Hematopoietic multipotent progenitor cell treated with erythropoietin and hydrocortisone succinate and interleukin-3 and kit ligand, for 4 days (in vitro differentiated cells): ENCODE results near the gene RAD51D.
A peak's percentile ranks its signal among the peaks of the same experiment; 100 is the strongest.
"Not testable (repeated sequence)": the region's sequence is repeated elsewhere in the genome, so short reads cannot be mapped to it uniquely, and the experiment has no call there.

Experiments used
- DNase-seq: peaks from one replicate; pipeline ENCODE4 v3.0.0-alpha.2; 2015

RAD51D gene

GRCh38 chr17:35141681-35142466 is 22.2 kb upstream of the RAD51D start, which contains the start of gene NLE1:
Gene NLE1, minus strand, starts transcription at chr17:35142303. Its CDS starts 28 bp downstream, at chr17:35142275.
- peak; percentile 91 for DNase-seq

GRCh38 chr17:35138218-35138617 is 18.6 kb upstream of the RAD51D start:
- DNase-seq = no peak

- no peak for DNase-seq
Observed at GRCh38 chr17:35135322-35135721, 15.7 kb upstream of the RAD51D start.

- DNase-seq = no peak
Observed at GRCh38 chr17:35132816-35133550, 13.3 kb upstream of the RAD51D start.

GRCh38 chr17:35132099-35132498 is 12.4 kb upstream of the RAD51D start:
- no peak for DNase-seq

GRCh38 chr17:35130392-35130791 is 10.7 kb upstream of the RAD51D start:
- DNase-seq = no peak

GRCh38 chr17:35129973-35130351 is 10.3 kb upstream of the RAD51D start:
- DNase-seq = peak; percentile 32

- no peak for DNase-seq
Observed at GRCh38 chr17:35129154-35129972, 9.7 kb upstream of the RAD51D start.

- DNase-seq = no peak
Observed at GRCh38 chr17:35127751-35128514, 8.3 kb upstream of the RAD51D start.

GRCh38 chr17:35121315-35121714 is 1.7 kb upstream of the RAD51D start, which contains the start of gene FNDC8:
Gene FNDC8, plus strand, starts transcription at chr17:35121615. Its CDS starts 79 bp downstream, at chr17:35121694.
- DNase-seq = no peak

- peak; percentile 72 for DNase-seq
Observed at GRCh38 chr17:35117984-35118383, 1.7 kb downstream of the RAD51D start.

- no peak for DNase-seq
Observed at GRCh38 chr17:35116845-35117244, 2.8 kb downstream of the RAD51D start.

- not testable (repeated sequence) for DNase-seq
Observed at GRCh38 chr17:35110791-35111190, 8.9 kb downstream of the RAD51D start.

GRCh38 chr17:35104844-35105450 is 14.7 kb downstream of the RAD51D start:
- no peak for DNase-seq

GRCh38 chr17:35103271-35103670 is 16.4 kb downstream of the RAD51D start:
- no peak for DNase-seq

- no peak for DNase-seq
Observed at GRCh38 chr17:35101725-35102124, 17.9 kb downstream of the RAD51D start.

- DNase-seq = no peak
Observed at GRCh38 chr17:35101036-35101435, 18.6 kb downstream of the RAD51D start.

GRCh38 chr17:35099908-35100307 is 19.8 kb downstream of the RAD51D start:
- DNase-seq = no peak

- DNase-seq = no peak
Observed at GRCh38 chr17:35097776-35098175, 21.9 kb downstream of the RAD51D start.

GRCh38 chr17:35095741-35096140 is 23.9 kb downstream of the RAD51D start:
- DNase-seq = no peak

- DNase-seq = peak; percentile 15
Observed at GRCh38 chr17:35094902-35095301, 24.8 kb downstream of the RAD51D start.

GRCh38 chr17:35090707-35091106 is 29.0 kb downstream of the RAD51D start:
- DNase-seq = not testable (repeated sequence)
